ENCODE measurements around the gene NDUFC1.
"Not testable (repeated sequence)": the region's sequence is repeated elsewhere in the genome, so short reads cannot be mapped to it uniquely, and the experiment has no call there.

Gene NDUFC1

DNA sequence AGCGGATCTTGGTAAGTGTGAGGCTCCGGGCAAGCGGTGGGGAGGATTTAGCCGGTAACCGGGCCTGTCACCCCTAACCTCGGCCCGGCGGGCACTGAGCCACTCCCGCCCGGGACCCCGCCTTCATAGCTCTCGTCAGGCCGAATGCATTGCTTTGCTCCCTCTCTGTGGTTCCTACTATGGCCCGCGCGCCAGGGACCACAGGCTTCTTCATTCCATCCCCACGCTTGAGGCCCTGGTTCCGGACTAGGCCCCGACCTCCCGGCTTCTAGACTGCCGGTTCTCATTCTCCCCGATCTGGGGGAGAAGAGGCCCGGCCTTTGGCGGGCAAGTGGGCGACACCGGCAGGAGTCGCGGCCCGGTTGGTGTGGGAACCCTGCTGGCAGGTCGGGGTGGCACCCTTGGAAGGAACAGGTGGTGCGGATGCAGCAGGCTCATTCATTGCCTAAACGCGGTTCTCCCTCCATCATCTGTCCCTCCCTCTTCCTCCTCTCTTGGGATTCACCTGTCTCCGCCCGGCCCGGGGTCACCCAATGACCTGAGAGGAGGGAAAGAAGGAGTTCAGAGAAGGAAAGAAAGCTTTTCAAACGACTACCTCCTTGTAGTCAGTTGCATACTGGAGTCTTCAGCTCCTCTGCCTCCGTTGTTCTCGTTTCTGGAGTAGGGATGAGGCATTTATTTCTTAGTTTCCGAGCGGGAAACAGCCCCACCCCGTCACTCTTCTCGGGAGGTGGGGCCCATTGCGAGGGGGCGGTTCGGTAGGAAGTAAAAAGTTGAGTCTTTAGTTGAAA lies at the start of gene NDUFC1:
NDUFC1 (minus strand) TSS at position 657 of the 791 bp plus-strand sequence. CDS start 6,679 bp downstream, outside the sequence.
- DNase-seq (ENCODE audit: low spot score), result peak; percentile 53

DNA sequence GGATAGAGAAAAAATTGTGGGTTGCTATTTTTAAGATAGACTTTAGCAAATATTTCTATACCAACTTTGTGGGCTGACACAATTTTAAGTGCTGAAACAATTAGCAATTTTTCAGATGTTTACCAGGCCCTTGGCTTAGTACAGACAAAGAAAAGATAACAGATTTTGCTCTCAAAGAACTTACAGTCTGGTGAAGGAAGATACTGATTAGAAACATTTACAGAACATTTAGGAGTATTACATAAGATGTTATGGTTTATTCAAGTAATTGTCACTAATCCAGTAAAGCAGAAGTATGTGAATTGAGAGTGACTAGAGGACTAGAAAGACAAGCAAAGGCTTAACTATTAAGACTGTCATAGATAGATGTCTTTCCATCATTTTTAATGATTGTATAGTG lies 35.3 kb upstream of the NDUFC1 start:
- DNase-seq (ENCODE audit: low spot score), result no peak

- no peak for DNase-seq (ENCODE audit: low spot score)
Measured at GRCh38 chr4:139333046-139333445, 30.8 kb upstream of the NDUFC1 start.

DNA sequence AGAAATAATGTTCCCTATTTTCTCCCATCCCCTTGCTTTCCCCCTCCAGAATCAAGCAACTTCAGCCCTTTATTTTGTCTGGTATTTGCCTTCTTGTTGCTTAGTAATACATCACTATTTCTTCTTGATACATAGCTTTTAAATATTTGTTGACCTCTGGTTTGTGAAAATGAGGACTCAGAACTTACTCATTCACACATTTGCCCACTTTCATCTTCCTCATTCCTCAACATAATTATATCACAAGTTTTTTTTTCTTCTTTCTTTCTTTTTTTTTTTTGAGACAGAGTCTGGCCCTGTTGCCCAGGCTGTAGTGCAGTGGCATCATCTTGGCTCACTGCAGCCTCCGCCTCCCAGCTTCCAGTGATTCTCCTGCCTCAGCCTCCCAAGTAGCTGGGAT lies 28.9 kb upstream of the NDUFC1 start:
- no peak for DNase-seq (ENCODE audit: low spot score)

- DNase-seq (ENCODE audit: low spot score), result no peak
Measured at GRCh38 chr4:139330283-139330682, 28.0 kb upstream of the NDUFC1 start.

DNA sequence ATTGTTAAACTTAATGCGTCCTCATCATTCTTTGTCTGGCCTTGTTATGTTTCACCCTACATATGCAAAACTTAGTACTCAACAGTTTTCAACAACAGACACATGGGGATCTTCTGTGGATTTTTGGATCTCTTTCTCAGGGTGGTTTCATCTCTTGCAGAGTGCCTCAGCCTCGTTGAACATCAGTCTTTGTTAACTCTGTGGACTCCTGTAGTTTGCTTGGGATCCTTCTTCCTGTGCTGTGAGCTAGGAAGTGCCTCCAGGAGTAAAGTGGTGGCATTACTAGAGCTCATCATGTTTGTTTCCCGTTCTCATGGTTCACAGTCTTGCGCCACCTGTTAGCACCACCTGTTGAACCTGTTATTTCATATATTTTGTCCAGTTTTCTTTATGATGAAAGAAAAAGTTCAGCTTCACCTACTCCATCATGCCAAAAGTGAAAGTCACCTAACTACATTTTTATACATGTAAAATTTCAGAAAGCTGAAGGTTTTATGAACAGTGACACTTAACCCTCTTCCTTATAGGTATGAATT lies 27.5 kb upstream of the NDUFC1 start:
- no peak for DNase-seq (ENCODE audit: low spot score)

- DNase-seq (ENCODE audit: low spot score), result no peak
Measured at GRCh38 chr4:139324620-139325019, 22.3 kb upstream of the NDUFC1 start.

GRCh38 chr4:139322541-139322940 lies 20.3 kb upstream of the NDUFC1 start:
- DNase-seq (ENCODE audit: low spot score), result not testable (repeated sequence)

GRCh38 chr4:139322070-139322469 lies 19.8 kb upstream of the NDUFC1 start:
- DNase-seq (ENCODE audit: low spot score), result not testable (repeated sequence)

- DNase-seq (ENCODE audit: low spot score), result no peak
Measured at GRCh38 chr4:139319571-139319970, 17.3 kb upstream of the NDUFC1 start.

GRCh38 chr4:139317635-139318034 lies 15.4 kb upstream of the NDUFC1 start:
- DNase-seq (ENCODE audit: low spot score), result no peak

DNA sequence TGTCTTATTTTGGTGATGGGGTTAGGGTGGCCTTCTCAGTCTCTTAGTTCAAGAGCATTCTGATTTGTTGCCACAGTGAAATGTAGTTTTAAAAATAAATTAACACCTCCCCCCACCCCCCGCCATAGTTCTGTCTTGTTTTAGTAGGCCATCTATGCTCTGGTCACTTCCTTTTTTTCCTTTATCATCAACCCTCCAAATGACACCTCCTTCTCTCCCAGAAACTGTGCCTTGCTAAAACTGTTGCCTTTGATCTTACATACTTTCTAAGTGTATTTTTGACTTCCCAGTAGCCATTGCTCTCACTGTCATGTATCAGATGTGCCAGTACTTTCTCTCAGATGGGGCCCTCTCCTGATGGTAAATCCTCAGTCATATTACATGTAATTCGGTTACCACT lies 14.5 kb upstream of the NDUFC1 start:
- no peak for DNase-seq (ENCODE audit: low spot score)

GRCh38 chr4:139315221-139315675 lies 13.0 kb upstream of the NDUFC1 start:
- no peak for DNase-seq (ENCODE audit: low spot score)

- peak; percentile 52 for DNase-seq (ENCODE audit: low spot score)
Measured at GRCh38 chr4:139314047-139314800, 11.9 kb upstream of the NDUFC1 start.

DNA sequence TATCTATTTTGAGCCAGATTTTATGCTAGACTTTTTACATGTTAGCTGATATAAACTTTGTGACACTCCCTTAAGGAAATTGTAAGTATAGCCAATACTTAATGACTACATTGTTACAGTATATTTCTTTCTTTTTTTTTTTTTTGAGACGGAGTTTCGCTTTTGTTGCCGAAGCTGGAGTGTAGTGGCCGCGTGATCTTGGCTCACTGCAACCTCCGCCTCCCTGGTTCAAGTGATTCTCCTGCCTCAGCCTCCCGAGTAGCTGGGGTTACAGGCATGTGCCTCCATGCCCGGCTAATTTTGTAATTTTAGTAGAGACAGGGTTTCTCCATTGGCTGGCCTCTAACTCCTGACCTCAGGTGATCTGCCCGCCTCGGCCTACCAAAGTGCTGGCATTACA lies 11.1 kb upstream of the NDUFC1 start:
- DNase-seq (ENCODE audit: low spot score), result not testable (repeated sequence)

GRCh38 chr4:139312552-139313332 lies 10.5 kb upstream of the NDUFC1 start:
- DNase-seq (ENCODE audit: low spot score), result no peak

DNA sequence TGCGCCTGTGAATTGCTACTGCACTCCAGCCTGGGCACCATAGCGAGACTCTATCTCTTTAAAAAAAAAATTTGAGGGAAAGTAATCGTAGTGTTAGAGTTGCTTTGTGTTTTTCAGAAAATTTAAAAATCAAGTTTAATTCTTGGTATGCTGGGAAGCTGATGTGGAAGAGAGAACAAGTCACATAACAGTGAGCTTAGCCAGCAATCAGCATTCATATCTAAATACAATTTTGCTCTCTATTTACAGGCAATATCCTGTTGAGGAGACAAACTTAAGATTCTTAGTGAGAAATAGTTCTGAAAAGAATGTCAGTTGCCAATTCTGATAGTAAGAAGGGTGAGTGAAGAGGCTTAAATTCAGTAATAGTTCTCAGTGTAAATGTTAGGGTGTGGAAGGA lies 9.6 kb upstream of the NDUFC1 start:
- no peak for DNase-seq (ENCODE audit: low spot score)

DNA sequence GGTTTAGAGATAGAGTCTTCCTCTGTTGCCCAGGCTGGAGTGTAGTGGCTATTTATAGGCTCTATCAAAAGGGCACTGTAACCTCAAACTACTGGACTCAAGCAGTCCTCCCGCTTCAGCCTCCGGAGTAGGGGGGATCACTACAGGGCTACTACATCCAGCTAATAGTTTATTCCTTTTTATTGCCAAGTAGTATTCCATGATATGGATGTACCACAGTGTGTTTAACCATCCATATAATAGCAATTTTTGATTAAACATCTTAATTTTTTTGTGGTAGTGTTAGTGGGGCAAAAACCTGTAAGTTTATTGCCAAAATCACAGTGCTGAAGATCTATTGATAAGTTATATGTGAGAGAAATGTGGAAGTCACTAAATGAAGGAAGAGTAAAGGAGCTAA lies 2.6 kb upstream of the NDUFC1 start:
- DNase-seq (ENCODE audit: low spot score), result no peak

- DNase-seq (ENCODE audit: low spot score), result peak; percentile 97
Measured at GRCh38 chr4:139301113-139301820, 1.0 kb downstream of the NDUFC1 start, which contains the start of gene NAA15. Gene NAA15 (plus strand): TSS chr4:139301505. CDS start chr4:139301778, 273 bp downstream.

- DNase-seq (ENCODE audit: low spot score), result peak; percentile 54
Measured at GRCh38 chr4:139300431-139301112, 1.7 kb downstream of the NDUFC1 start.

DNA sequence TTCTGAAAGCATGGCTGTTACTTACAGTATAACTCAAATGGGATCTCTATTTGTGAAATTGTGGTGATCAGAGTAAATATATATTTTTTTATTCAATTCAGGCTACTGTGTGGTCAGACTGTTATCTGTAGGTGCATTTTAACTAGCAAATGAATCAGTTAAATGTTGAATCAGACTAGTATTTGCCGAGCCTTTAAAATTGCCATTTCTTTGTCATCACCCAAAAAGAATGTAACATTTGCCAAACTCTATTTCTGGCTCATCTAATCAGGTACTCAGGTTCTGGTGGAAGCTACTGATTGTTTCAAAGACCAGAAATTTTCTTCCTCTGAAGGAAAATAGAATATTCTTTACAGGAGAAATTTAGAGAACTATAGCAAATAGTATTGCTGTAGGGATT lies 2.7 kb downstream of the NDUFC1 start:
- no peak for DNase-seq (ENCODE audit: low spot score)
